Measurements from ENCODE around the gene TEDDM1. TPM values are rescaled to one million over a fixed set of nuclear protein-coding genes. Genes with fewer than 3 reads are reported as not detected.

The TEDDM1 gene
- total and polyA plus RNA-seq, 10 donors: not detected

DNA sequence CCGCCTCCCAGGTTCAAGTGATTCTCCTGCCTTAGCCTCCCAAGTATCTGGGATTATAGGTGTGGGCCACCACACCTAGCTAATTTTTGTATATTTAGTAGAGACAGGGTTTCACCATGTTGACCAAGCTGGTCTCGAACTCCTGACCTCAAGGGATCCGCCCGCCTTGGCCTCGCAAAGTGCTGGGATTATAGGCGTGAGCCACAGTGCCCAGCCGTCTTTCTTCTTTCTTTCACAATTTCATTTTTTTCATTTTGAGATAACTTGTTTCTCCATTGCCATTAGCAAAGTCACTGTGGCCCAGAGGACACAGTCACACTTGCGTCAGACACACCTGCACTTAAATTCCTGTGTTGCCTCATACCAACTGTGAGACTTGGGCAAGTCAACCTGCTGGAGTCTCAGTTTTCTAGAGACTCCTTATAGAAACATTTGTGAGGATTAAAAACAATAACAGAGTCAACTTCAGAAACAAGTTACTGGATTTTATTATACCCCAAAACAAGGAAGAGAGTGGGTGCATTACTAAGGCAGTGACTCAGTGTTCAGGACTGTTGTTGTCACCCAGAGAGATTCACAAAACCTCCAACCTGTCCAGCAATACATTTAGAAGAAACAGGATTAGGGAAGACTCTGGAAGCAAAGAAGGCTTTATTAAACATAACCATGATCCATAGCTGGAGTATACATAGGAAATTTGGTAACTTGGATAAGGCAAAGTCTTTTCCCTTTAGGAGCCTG is 2.6 kb downstream of the TEDDM1 start:
- Histone ChIP-seq H3K27ac (peak overlapping the region in 5 of 8 donors; percentile 13 to 98 (median 49)), H3K27me3 (replicated peaks in 1 of 7) (peaks cover 0 to 5% (median 0%) of the 10 kb centered on the region in 7 donors), H3K4me1 (peaks cover 0 to 45% (median 24%) of the 10 kb centered on the region in 6 donors), H3K4me3 (no peak overlapping the region), H3K9me3 (no peaks in the 10 kb centered on the region), H3K36me3 (no peaks in the 10 kb centered on the region)
- no peak for DNase-seq
- WGBS, 5 donors: 59 to 93% (median 75%) methylated on average over 8 of the region's 8 CpGs
- intact Hi-C loops (cut with DNase I; ENCODE audit: low total_unique reads): loop anchor here (2.0 to 5.0 kb wide), 2 partner anchors 255 to 311 kb away; no protein-coding TSS in a partner anchor
- TF ChIP-seq, protein P1, sequence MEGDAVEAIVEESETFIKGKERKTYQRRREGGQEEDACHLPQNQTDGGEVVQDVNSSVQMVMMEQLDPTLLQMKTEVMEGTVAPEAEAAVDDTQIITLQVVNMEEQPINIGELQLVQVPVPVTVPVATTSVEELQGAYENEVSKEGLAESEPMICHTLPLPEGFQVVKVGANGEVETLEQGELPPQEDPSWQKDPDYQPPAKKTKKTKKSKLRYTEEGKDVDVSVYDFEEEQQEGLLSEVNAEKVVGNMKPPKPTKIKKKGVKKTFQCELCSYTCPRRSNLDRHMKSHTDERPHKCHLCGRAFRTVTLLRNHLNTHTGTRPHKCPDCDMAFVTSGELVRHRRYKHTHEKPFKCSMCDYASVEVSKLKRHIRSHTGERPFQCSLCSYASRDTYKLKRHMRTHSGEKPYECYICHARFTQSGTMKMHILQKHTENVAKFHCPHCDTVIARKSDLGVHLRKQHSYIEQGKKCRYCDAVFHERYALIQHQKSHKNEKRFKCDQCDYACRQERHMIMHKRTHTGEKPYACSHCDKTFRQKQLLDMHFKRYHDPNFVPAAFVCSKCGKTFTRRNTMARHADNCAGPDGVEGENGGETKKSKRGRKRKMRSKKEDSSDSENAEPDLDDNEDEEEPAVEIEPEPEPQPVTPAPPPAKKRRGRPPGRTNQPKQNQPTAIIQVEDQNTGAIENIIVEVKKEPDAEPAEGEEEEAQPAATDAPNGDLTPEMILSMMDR (IDR thresholded peaks at IDR 0.05 in 8 of 11, conservative IDR thresholded peaks at IDR 0.05 in 3 of 11): no peak
- peak in 1 of 3 donors; percentile 25 for TF ChIP-seq POLR2AphosphoS5 (IDR thresholded peaks at IDR 0.05)

DNA sequence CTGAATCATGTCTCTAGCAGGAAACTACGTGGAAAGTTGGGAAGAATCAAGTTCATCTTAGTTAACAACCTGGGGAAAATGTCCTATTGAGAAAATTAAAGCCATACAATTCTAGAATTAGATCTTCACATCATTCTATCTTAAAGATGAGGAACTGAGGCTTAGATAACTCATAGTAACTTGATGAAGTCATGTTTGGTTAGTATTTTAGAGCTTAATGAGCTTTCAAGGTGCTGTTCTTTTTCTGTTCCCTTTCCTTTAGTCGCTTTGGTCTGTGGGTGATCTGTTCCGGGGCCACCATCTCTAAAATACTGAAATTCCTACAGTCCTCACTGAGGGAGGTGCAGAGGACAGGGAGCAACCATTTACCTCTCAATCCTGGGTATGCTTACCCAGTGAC is 4.6 kb downstream of the TEDDM1 start:
- H3K27me3 ChIP-seq (replicated peaks in 1 of 7): peaks cover 0 to 17% (median 0%) of the 10 kb centered on the region in 7 donors
- DNase-seq: no peak
- intact Hi-C loops (cut with DNase I; ENCODE audit: low total_unique reads): loop anchor here (2.0 to 5.0 kb wide), 2 partner anchors 253 to 309 kb away; no protein-coding TSS in a partner anchor
- H3K4me1 ChIP-seq: peaks cover 2 to 64% (median 37%) of the 10 kb centered on the region in 6 donors
- H3K27ac ChIP-seq: peak overlapping the region in 3 of 8 donors; percentile 97 to 98 (median 98)
- 77 to 90% (median 83%) methylated on average over 3 of the region's 3 CpGs for WGBS, 5 donors
- no peaks in the 10 kb centered on the region for H3K36me3 ChIP-seq
- TF ChIP-seq, protein P1 (IDR thresholded peaks at IDR 0.05 in 8 of 11, conservative IDR thresholded peaks at IDR 0.05 in 3 of 11): no peak
- no peak for TF ChIP-seq POLR2A (IDR thresholded peaks at IDR 0.05)
- TF ChIP-seq POLR2AphosphoS5 (IDR thresholded peaks at IDR 0.05): no peak
- H3K9me3 ChIP-seq: no peaks in the 10 kb centered on the region
- peak overlapping the region in 1 of 8 donors; percentile 44 for H3K4me3 ChIP-seq

DNA sequence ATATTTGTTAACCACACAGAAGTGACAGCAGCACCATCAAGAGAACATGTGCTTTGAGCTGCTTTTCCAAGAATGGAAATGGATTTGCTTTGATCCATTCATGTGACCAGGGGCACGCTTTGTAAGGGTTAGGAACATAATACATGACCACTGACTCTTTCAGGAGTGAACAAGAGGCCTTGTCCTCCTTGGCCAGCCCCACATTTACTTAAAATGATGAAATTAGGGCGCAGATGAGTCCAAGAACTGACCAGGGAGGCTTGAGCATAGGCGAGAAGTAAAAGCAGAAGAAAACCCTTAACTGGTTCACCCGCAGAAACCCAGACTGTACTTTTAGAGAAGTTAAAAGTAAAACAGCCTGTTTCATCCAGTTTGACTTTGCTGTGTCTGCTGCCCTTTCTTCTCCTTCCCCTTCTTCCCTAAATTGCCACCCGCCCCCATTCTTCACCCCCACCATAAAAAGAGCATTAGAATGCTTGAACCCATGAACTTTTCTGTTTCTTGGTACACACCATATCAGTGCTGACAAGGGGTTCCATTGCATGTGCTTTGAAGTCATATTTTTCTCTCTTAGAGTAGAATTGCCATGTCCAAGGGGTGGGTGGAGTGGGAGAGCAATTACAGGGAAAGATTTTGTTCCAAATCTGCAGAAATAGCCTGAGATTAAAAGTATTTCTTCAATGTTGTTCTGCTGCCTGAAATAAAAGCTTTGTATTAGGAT is 6.3 kb downstream of the TEDDM1 start:
- Histone ChIP-seq H3K4me1 (peaks cover 2 to 81% (median 47%) of the 10 kb centered on the region in 6 donors), H3K27me3 (replicated peaks in 1 of 7) (peaks cover 0 to 30% (median 0%) of the 10 kb centered on the region in 7 donors), H3K27ac (peak overlapping the region in 7 of 8 donors; percentile 70 to 98 (median 96)), H3K4me3 (peak overlapping the region in 1 of 8 donors; percentile 94), H3K36me3 (no peaks in the 10 kb centered on the region), H3K9me3 (no peaks in the 10 kb centered on the region)
- DNase-seq: no peak
- TF ChIP-seq POLR2AphosphoS5 (IDR thresholded peaks at IDR 0.05) (peak in 1 of 3 donors; percentile 64), POLR2A (IDR thresholded peaks at IDR 0.05) (peak in 1 of 3 donors; percentile 7)
- TF ChIP-seq, protein P1 (IDR thresholded peaks at IDR 0.05 in 8 of 11, conservative IDR thresholded peaks at IDR 0.05 in 3 of 11): no peak
- intact Hi-C loops (cut with DNase I; ENCODE audit: low total_unique reads): no loop called here
- WGBS, 5 donors: 29 to 51% (median 45%) methylated on average over 5 of the region's 5 CpGs
